Esophagus squamous epithelium (tissue), 5 donors: Measurements from ENCODE around the gene SMIM7. TPM values are rescaled to one million over a fixed set of nuclear protein-coding genes. Genes with fewer than 3 reads are reported as not detected.

Experiments
- DNase-seq: peaks from one replicate; lab custom pipeline; 2025; lab: John Stamatoyannopoulos, UW
- H3K27ac ChIP-seq, 4 donors: fragments of 200-600 bp; sonication (generic); one replicate each; pipeline ENCODE4 v1.5.1; 2016 to 2019; ENCODE audit warnings: mild to moderate bottlenecking in 1 of 4
- H3K27me3 ChIP-seq, 4 donors: fragments of 200-600 bp; sonication (generic); 1 replicate in 3 of 4; 2 replicates in 1 of 4; pipeline versions ENCODE4 v1.5.1 to v1.6.0; 2017 to 2021; ENCODE audit warnings: antibody characterized with exemption in 1 of 4
- H3K36me3 ChIP-seq, 3 donors: fragments of 200-600 bp; sonication (generic); one replicate each; pipeline ENCODE4 v1.5.1; 2016 to 2019
- H3K4me1 ChIP-seq, 3 donors: fragments of 200-600 bp; sonication (generic); one replicate each; pipeline ENCODE4 v1.5.1; 2017 to 2019
- H3K4me3 ChIP-seq, 4 donors: fragments of 200-600 bp; sonication (generic); 1 replicate in 3 of 4; 2 replicates in 1 of 4; pipeline ENCODE4 v1.5.1; 2016 to 2019; ENCODE audit warnings: mild to moderate bottlenecking in 2 of 4, moderate library complexity in 1 of 4
- H3K9me3 ChIP-seq, 3 donors: fragments of 200-600 bp; sonication (generic); one replicate each; pipeline ENCODE4 v1.5.1; 2016 to 2019
- POLR2A ChIP-seq, 4 donors: fragments of 450-650 bp; IDR thresholded peaks; one replicate each; pipeline ENCODE4 v1.6.1; 2017; ENCODE audit warnings: antibody characterized with exemption in 4 of 4, mild to moderate bottlenecking in 4 of 4, moderate library complexity in 3 of 4
- WGBS, 2 donors: methylation state at CpG; one replicate each; pipeline ENCODE4 v1.1.5; 2018; 5-methylcytosine and 5-hydroxymethylcytosine counted together
- intact Hi-C: fragments of 100-400 bp; cut with DNase I; formaldehyde crosslinking; loops from one replicate; pipeline ENCODE4 v1.15.0; 2022
- total RNA-seq, 4 donors: library from RNA; depleted of rRNA; stranded (reverse); fragments of >200 nt; gene quantifications; one replicate each; pipeline ENCODE4 v1.1.0, GENCODE V29; 2016
- TF ChIP-seq, protein P1 (sequence below), 6 experiments: fragments of 450-650 bp in 4 of 6; fragments of 200-600 bp in 2 of 6; sonication (generic) in 2 of 6; IDR thresholded peaks; one replicate each; pipeline ENCODE4 v1.5.1; 2016 to 2019; ENCODE audit warnings: antibody characterized with exemption in 6 of 6, mild to moderate bottlenecking in 4 of 6, moderate library complexity in 4 of 6
- donor health status: DM: yes; HTN: yes; CAD: no.

Gene SMIM7
- total RNA-seq, 4 donors from 2014 or later = 54.0 to 89.5 (median 66.3) TPM

DNA sequence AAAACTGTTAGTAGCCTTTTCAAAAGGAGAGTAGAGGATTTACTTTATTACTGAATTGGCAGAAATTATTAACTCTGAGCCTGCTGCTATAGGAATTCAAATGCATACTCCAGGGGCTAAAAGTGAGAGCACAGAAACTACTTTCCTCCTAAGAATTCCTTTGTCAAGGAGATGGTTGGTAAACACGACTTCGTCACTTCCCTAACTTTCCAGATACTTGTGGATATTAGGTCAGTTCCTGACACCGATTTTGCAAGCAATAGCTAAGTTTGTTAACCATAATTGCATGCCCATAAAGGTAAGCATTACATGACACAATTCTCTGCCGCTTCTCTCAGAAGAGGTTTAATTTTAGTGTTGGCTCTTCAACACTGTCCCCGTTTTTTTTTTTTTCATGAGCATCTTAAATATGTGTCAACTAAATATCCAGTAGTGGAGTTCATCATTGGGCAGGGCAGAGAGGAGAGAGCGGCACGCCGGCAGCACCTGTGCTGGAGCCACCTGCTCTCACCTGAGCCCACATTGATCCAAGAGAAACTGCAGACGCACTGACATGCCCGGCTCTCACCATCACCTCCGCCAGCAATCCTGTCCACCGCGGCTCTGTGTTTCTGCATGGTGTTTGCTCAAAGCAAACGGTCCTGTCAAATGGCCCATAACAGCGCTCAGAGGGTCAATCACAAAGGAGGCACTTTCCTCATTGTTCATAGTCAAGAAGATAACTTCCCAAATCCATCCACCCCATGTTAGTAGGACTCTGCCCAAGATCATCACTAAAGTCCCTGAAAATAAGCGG lies 34.6 kb downstream of the SMIM7 start:
- Histone ChIP-seq H3K4me1 (peaks cover 19 to 75% (median 19%) of the 10 kb centered on the region in 3 donors), H3K4me3 (no peak overlapping the region), H3K9me3 (no peaks in the 10 kb centered on the region), H3K27me3 (no peaks in the 10 kb centered on the region), H3K36me3 (peaks cover 0 to 42% (median 0%) of the 10 kb centered on the region in 3 donors), H3K27ac (no peak overlapping the region)
- WGBS, 2 donors = 58 to 65% methylated on average over 10 to 11 of the region's 16 CpGs
- TF ChIP-seq POLR2A (IDR thresholded peaks at IDR 0.05) = no peak
- TF ChIP-seq, protein P1, sequence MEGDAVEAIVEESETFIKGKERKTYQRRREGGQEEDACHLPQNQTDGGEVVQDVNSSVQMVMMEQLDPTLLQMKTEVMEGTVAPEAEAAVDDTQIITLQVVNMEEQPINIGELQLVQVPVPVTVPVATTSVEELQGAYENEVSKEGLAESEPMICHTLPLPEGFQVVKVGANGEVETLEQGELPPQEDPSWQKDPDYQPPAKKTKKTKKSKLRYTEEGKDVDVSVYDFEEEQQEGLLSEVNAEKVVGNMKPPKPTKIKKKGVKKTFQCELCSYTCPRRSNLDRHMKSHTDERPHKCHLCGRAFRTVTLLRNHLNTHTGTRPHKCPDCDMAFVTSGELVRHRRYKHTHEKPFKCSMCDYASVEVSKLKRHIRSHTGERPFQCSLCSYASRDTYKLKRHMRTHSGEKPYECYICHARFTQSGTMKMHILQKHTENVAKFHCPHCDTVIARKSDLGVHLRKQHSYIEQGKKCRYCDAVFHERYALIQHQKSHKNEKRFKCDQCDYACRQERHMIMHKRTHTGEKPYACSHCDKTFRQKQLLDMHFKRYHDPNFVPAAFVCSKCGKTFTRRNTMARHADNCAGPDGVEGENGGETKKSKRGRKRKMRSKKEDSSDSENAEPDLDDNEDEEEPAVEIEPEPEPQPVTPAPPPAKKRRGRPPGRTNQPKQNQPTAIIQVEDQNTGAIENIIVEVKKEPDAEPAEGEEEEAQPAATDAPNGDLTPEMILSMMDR (IDR thresholded peaks at IDR 0.05) = no peak
- intact Hi-C loops = loop anchor here (10.0 kb wide), 1 partner anchor 51 kb away; the partner anchor contains the start of gene SLC35E1
- DNase-seq = no peak

DNA sequence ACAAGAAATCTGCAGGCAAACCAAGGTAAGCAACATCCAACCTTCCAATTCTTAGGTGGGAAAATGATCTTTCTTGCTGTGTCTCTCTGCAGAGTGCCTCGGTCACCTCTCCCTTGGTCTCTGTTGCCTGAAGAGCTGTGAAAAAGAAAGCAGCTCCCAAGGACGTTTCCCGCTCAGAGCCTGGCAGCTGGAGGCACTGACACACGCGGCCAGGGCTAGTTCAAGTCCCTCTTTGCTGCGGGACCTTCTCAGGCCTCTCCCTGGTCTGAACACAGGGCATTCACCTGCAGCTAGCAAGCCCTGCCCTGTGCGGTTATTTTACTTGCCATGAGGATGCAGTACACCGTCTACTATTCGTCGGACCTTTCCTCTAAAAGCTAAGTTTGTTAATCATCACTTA lies 35.7 kb downstream of the SMIM7 start:
- H3K36me3 ChIP-seq = peaks cover 0 to 36% (median 0%) of the 10 kb centered on the region in 3 donors
- no peak for DNase-seq
- intact Hi-C loops = loop anchor here (10.0 kb wide), 1 partner anchor 49 kb away; the partner anchor contains the start of gene SLC35E1
- no peak overlapping the region for H3K4me3 ChIP-seq
- WGBS, 2 donors = 79 to 85% methylated on average over 9 of the region's 10 CpGs
- H3K4me1 ChIP-seq = peaks cover 21 to 78% (median 23%) of the 10 kb centered on the region in 3 donors
- no peak overlapping the region for H3K27ac ChIP-seq
- TF ChIP-seq, protein P1 (IDR thresholded peaks at IDR 0.05) = no peak
- TF ChIP-seq POLR2A (IDR thresholded peaks at IDR 0.05) = no peak
- no peaks in the 10 kb centered on the region for H3K27me3 ChIP-seq
- no peaks in the 10 kb centered on the region for H3K9me3 ChIP-seq

DNA sequence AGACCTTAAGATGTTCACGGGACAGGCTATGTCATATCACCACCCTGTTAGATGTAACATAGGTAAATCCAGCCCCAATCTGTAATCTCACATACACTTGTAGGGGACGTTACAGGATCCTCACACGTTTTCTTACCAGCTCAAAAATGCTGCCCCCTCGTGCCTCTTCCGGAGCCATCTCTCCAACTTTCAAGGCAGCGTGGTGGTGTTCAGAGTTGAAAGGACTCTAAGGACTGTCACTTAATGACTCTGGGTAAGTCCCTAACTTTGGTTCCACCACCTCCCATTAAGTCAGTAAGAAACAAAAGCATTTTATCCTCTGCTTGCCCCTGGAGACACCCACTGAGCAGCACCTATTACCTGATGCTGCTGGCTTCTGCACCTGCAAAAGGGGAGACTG lies 36.4 kb downstream of the SMIM7 start:
- peaks cover 18 to 80% (median 23%) of the 10 kb centered on the region in 3 donors for H3K4me1 ChIP-seq
- H3K27ac ChIP-seq = no peak overlapping the region
- H3K36me3 ChIP-seq = peaks cover 0 to 36% (median 0%) of the 10 kb centered on the region in 3 donors
- H3K4me3 ChIP-seq = no peak overlapping the region
- 58 to 78% methylated on average over 6 of the region's 6 CpGs for WGBS, 2 donors
- no peak for DNase-seq
- H3K27me3 ChIP-seq = no peaks in the 10 kb centered on the region
- intact Hi-C loops = loop anchor here (10.0 kb wide), 1 partner anchor 49 kb away; the partner anchor contains the start of gene SLC35E1
- no peaks in the 10 kb centered on the region for H3K9me3 ChIP-seq
- TF ChIP-seq POLR2A (IDR thresholded peaks at IDR 0.05) = no peak
- TF ChIP-seq, protein P1 (IDR thresholded peaks at IDR 0.05) = no peak

DNA sequence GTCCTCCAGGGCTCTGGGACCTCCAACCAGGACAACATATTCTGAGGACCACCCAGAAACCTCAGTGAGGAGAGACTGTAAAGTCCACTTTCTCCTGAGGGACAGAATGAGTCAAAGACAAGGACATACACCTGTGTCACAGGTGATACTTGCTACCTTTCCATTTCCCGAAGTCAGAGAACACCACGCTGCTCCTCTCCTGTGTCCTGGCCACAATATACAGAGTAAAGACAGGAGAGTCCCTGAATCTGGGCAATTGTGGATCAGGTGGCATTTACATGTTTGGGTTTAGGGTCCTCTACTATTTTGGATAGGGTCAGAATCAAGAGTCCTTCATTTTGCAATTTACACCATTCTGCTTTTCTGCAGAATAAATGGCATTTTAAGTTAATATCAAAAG lies 36.9 kb downstream of the SMIM7 start:
- Histone ChIP-seq H3K36me3 (peaks cover 0 to 36% (median 0%) of the 10 kb centered on the region in 3 donors), H3K27me3 (no peaks in the 10 kb centered on the region), H3K27ac (no peak overlapping the region), H3K4me3 (no peak overlapping the region), H3K4me1 (peaks cover 18 to 80% (median 23%) of the 10 kb centered on the region in 3 donors), H3K9me3 (no peaks in the 10 kb centered on the region)
- intact Hi-C loops = loop anchor here (10.0 kb wide), 1 partner anchor 48 kb away; the partner anchor contains the start of gene SLC35E1
- TF ChIP-seq, protein P1 (IDR thresholded peaks at IDR 0.05) = no peak
- TF ChIP-seq POLR2A (IDR thresholded peaks at IDR 0.05) = no peak
- WGBS, 2 donors = 86 to 89% methylated on average over 2 of the region's 2 CpGs
- no peak for DNase-seq
